KBM-7 (cell line): ENCODE measurements around the gene TAF11.

Source experiments
- DNase-seq: peaks from one replicate; pipeline ENCODE4 v3.0.0-alpha.2; 2015
- in situ Hi-C: fragments of 300-500 bp; cut with MboI; formaldehyde crosslinking; loops from 2 replicates; pipeline ENCODE4 v1.14.3; 2020; ENCODE audit warnings: low sequenced_read_pairs, low pct_unique_long_range_greater_than_20kb, mixed read lengths

TAF11 gene

DNA sequence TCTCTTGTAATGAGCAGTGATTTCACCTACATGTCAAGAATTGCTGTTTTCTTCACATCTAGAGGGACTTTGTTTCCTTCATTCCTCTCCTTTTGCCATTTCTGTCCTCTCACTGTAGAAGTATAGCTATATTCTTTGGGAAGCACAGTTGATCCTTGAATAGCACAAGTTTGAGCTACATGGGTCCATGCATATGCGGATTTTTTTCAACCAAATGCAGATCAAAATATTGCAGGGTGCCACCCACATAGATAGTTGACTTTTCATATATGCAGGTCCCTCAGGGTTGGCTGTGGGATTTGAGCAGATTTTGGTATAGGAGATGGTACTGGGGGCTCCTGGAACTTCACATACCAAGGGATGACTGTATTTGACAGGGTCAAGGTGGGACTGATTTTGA lies 54.9 kb downstream of the TAF11 start:
- in situ Hi-C loops, result no loop called here
- DNase-seq, result no peak

DNA sequence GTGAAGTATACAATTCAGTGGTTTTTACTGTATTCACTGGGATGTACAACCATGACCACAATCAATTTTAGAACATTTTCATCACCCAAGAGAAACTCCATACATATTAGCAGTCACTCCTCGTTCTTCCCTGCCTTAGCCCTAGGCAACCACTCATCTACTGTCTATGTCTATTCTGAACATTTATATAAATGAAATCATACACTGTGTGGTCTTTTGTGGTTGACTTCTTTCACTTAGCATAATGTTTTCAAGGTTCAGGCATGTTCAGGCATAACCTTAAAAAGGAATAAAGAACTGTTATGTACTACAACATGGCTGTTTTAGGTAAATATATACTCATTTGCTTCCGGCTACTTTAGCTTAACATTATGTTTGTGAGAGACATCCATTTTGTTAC lies 58.7 kb downstream of the TAF11 start:
- in situ Hi-C loops, result no loop called here
- DNase-seq, result no peak
